ENCODE results near the gene FAM222B. TPM values are rescaled to one million over a fixed set of nuclear protein-coding genes. Genes with fewer than 3 reads are reported as not detected.

FAM222B gene
- total and polyA plus RNA-seq, 9 of the 15 experiments (the other 6 are each of a cell fraction or from before 2014, with no cell fraction given): 4.0 to 34.6 (median 7.5) TPM

- TF ChIP-seq, protein P1, sequence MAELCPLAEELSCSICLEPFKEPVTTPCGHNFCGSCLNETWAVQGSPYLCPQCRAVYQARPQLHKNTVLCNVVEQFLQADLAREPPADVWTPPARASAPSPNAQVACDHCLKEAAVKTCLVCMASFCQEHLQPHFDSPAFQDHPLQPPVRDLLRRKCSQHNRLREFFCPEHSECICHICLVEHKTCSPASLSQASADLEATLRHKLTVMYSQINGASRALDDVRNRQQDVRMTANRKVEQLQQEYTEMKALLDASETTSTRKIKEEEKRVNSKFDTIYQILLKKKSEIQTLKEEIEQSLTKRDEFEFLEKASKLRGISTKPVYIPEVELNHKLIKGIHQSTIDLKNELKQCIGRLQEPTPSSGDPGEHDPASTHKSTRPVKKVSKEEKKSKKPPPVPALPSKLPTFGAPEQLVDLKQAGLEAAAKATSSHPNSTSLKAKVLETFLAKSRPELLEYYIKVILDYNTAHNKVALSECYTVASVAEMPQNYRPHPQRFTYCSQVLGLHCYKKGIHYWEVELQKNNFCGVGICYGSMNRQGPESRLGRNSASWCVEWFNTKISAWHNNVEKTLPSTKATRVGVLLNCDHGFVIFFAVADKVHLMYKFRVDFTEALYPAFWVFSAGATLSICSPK (IDR thresholded peaks at IDR 0.05; ENCODE audit: borderline replicate concordance): no peak
- TF ChIP-seq KDM5B (IDR thresholded peaks at IDR 0.05; ENCODE audit: insufficient replicate concordance, low read depth, low read length) (no peak), NFE2L1 (tag; IDR thresholded peaks at IDR 0.05; ENCODE audit: borderline replicate concordance, low read depth) (no peak), SP1 (CRISPR knock-in tag; IDR thresholded peaks at IDR 0.05) (0 out of 2 replicates have a peak, but pooled peaks have one; percentile 26), HSF4 (CRISPR knock-in tag; IDR thresholded peaks at IDR 0.05; ENCODE audit: borderline replicate concordance) (no peak), FOSL1 (tag; conservative IDR thresholded peaks at IDR 0.05) (peak; percentile 92), MYC (IDR thresholded peaks at IDR 0.05; ENCODE audit: low read depth, low read length) (0 out of 2 replicates have a peak, but pooled peaks have one; percentile 23), MYC (CRISPR knock-in tag; IDR thresholded peaks at IDR 0.05; ENCODE audit: borderline replicate concordance, low read depth) (no peak), MAZ (CRISPR knock-in tag; conservative IDR thresholded peaks at IDR 0.05 in 1 of 2, IDR thresholded peaks at IDR 0.05 in 1 of 2) (peak; percentile 64 to 87; a peak in 3 of 4 replicates), REST (IDR thresholded peaks at IDR 0.05; ENCODE audit: borderline replicate concordance) (no peak; the same call in 1 of the 2 replicates), REST (CRISPR knock-in tag; IDR thresholded peaks at IDR 0.05; ENCODE audit: low read depth) (no peak), CBX1 (IDR thresholded peaks at IDR 0.05; ENCODE audit: low read depth) (no peak)
- TF ChIP-seq, protein P2, sequence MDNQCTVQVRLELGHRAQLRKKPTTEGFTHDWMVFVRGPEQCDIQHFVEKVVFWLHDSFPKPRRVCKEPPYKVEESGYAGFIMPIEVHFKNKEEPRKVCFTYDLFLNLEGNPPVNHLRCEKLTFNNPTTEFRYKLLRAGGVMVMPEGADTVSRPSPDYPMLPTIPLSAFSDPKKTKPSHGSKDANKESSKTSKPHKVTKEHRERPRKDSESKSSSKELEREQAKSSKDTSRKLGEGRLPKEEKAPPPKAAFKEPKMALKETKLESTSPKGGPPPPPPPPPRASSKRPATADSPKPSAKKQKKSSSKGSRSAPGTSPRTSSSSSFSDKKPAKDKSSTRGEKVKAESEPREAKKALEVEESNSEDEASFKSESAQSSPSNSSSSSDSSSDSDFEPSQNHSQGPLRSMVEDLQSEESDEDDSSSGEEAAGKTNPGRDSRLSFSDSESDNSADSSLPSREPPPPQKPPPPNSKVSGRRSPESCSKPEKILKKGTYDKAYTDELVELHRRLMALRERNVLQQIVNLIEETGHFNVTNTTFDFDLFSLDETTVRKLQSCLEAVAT (IDR thresholded peaks at IDR 0.05): no peak
Measured at GRCh38 chr17:28735242-28735722, 107.3 kb downstream of the FAM222B start (continued).

Measured in K562 (cell line).